GM12875 (cell line): Measurements from ENCODE around the gene RIOK2.

Experiments
- H3K4me3 ChIP-seq: one replicate; pipeline ENCODE4 v1.5.1; 2011; ENCODE audit warnings: low read depth, low read length, control low read depth
- CTCF ChIP-seq: IDR thresholded peaks from 2 replicates; pipeline ENCODE4 v1.5.1; 2011; ENCODE audit warnings: low read depth, mild to moderate bottlenecking, control low read depth, inconsistent platforms, low read length, moderate library complexity, borderline replicate concordance; ENCODE audit not compliant: insufficient read depth

Gene RIOK2

GRCh38 chr5:97183100-97183929 lies at the start of gene RIOK2:
RIOK2 (minus strand) TSS chr5:97183247; CDS start chr5:97183191, 56 bp downstream.
- TF ChIP-seq CTCF: no peak

GRCh38 chr5:97231025-97231636 lies 48.1 kb upstream of the RIOK2 start:
- TF ChIP-seq CTCF: peak; percentile 60; the same call in 1 of the 2 replicates
- H3K4me3 ChIP-seq: no peak overlapping the region

More at GRCh38 chr5:97183100-97183929, at the start of gene RIOK2:
- peak within 1 kb of the TSS; percentile 72 for H3K4me3 ChIP-seq

GRCh38 chr5:97229688-97230285 lies 46.7 kb upstream of the RIOK2 start:
- no peak for TF ChIP-seq CTCF
- H3K4me3 ChIP-seq: no peak overlapping the region

- no peak overlapping the region for H3K4me3 ChIP-seq
- no peak for TF ChIP-seq CTCF
Observed at GRCh38 chr5:97229196-97229595, 46.1 kb upstream of the RIOK2 start.

DNA sequence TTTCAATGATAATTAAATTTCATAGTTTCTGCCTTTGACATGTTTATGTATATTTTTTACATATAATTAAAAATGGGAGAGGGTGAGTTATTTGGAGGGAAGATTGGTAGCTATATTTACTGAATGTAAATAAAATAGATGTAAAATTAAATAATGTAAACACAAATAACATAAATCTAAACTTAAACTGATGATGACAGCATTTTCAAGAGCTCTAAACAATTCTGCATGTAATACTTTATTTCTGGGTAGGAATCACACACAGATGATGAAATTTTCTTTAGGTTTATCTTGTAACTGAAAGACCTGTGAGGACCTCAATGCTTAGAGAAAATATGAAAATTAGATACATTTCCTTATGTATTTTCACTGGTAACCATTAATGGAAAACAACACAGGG lies 42.2 kb upstream of the RIOK2 start:
- TF ChIP-seq CTCF: no peak
- no peak overlapping the region for H3K4me3 ChIP-seq

GRCh38 chr5:97224112-97224750 lies 41.2 kb upstream of the RIOK2 start:
- TF ChIP-seq CTCF: no peak
- no peak overlapping the region for H3K4me3 ChIP-seq
